HG03457 (cell line): ENCODE results near the gene SPACA1.
"Not testable (repeated sequence)": the region's sequence is repeated elsewhere in the genome, so short reads cannot be mapped to it uniquely, and the experiment has no call there.

Experiments
- ATAC-seq: cut with Tn5 transposase; IDR thresholded peaks from one replicate; pipeline ENCODE4 v1.9.1; 2021; ENCODE audit warnings: moderate number of reproducible peaks; ENCODE audit not compliant: unreplicated experiment

The SPACA1 gene, protein sequence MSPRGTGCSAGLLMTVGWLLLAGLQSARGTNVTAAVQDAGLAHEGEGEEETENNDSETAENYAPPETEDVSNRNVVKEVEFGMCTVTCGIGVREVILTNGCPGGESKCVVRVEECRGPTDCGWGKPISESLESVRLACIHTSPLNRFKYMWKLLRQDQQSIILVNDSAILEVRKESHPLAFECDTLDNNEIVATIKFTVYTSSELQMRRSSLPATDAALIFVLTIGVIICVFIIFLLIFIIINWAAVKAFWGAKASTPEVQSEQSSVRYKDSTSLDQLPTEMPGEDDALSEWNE

DNA sequence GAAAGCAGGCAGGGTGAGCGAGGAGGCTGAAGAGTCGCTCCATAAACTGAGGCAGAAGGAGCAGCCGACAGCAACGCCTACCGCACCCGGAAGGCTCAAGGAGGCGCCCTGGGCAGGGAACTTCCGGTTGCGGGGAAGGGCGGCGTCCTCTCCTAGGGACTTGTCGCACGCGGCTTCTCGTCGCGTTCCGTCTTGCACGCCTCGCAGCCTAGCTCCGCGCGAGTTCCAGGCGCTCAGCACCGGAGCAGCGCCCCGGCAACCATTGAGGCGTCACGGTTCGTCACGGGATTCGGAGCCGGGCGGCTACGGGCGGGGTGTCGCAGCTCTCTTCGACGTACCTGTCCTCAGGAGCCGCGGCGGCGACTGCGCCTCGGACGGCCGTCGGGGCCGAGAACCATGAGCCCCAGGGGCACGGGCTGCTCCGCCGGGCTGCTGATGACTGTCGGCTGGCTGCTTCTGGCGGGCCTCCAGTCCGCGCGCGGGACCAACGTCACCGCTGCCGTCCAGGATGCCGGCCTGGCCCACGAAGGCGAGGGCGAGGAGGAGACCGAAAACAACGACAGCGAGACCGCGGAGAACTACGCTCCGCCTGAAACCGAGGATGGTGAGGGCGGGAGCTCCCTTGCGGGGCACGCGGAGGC is at the start of gene SPACA1:
TSS of gene SPACA1 (plus strand) at position 332 of the 641 bp plus-strand sequence. CDS start at position 397, 65 bp downstream.
- no peak for ATAC-seq

DNA sequence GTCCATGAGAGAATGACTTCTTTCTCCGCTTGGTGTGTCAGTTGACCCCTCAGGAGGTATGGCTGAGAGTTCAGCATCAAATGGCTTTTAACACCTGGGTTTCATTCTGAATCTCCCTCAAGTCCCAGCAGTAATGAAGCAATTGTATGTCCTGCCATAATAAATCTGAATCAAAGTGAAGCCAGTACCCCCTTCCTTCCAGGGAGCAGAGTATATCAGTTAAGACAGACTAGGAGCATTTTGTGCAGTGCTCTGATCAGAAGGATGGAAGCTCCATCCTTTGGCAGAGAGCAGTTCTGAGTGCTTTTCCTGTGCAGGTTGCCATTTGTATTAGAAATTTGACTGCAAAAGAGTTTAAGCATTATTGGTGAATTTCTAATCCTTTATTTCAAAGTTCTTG is 46.9 kb upstream of the SPACA1 start:
- no peak for ATAC-seq

- ATAC-seq, result not testable (repeated sequence)
Observed at GRCh38 chr6:88001279-88001678, 46.4 kb upstream of the SPACA1 start.

GRCh38 chr6:88004707-88005106 is 42.9 kb upstream of the SPACA1 start:
- no peak for ATAC-seq

DNA sequence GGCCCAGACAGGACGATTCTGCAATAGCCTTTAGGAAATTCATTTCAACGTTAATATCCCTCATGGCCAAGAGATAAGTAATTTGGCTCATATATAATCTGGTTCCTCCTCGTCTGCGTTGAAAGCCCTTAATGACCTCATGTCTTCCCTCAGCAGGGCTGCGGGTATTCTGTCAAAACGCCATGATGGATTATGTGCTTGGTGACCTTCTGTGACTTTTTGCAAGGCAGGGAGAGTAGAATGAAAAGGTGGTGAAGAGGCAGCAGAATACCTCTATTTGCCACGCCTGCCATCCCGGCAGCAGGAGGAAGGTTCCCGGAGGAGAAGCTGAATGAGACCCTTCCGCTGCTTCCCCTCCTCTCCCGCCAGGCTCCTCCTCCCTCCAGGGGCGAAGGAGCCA is 41.1 kb upstream of the SPACA1 start:
- ATAC-seq, result no peak

DNA sequence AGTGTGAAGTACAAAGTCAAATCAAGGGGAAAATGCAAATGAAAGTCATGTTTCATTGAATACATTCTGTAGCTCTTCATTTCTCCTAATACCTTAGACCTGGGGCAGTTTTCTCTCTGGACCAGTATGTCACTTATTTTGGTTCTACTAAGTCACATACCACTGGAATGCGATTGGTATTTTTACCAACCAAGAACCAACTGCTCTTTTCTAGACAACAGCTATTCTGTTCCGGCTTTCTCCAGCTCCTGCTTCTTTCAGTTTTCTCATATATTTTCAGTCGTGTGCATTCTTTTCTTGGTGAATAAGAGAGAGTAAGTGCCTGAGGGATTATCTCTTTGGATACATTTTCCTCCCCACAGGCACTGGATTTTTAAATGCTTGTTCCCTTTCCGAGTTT is 39.2 kb upstream of the SPACA1 start:
- no peak for ATAC-seq

- no peak for ATAC-seq
Observed at GRCh38 chr6:88008831-88009231, 38.8 kb upstream of the SPACA1 start.

DNA sequence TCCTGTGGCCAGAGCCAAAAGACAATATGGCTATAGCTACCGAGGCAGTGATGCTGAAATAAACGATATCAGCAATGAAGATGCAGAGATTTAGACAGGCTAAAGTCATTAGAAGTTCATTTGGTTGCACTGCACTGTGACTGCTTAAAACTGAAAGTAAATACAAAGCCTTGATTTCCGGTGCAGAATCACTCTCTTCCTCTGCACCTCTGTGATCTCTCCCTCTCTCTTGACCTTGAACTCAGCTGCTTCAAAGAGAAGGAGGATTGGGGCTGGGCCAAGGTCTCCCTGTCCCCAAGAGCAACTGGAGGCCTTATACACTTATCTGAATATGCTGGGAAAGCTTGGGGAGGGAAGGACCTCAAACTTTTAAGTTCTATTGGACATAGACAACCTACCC is 34.6 kb upstream of the SPACA1 start:
- ATAC-seq, result no peak

DNA sequence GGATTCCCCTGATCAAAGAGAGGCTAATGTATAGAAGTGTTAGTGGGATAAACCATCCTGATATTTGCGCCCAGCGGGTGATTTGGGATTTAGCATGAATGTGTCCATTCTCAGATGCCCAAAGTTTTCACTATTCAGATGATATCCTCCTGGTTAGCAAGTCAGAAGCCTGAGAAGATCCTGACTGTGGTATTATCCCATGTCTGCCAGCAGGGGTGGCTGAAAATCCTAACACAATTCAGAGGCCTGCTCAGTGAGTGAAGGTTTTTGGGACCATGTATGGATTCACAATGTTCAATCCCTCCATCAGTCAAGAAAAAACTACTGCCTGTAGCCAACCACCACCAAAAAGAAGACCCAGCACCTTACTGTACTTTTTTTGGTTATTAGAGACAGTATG is 34.1 kb upstream of the SPACA1 start:
- no peak for ATAC-seq

DNA sequence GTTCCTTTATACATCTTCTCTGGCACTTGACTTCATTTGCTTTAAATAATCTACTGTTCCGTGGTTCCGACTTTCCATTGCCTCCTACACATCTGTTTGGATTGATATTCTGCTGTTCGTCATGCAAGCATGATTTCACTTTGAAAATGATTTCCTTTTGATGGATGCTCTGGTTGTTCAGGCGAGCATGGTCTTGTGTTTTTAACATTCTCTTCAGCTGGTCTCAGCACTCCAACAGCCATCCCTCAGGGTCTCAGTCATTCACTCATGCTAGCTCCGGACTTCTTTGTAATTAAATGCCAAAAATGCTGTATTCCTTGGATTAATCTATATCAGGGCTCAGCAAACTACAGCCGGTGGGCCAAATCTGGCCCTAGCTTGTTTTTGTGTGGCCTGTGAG is 27.2 kb upstream of the SPACA1 start:
- ATAC-seq, result no peak

- no peak for ATAC-seq
Observed at GRCh38 chr6:88024696-88025095, 22.9 kb upstream of the SPACA1 start.

- ATAC-seq, result no peak
Observed at GRCh38 chr6:88031550-88031949, 16.1 kb upstream of the SPACA1 start.

DNA sequence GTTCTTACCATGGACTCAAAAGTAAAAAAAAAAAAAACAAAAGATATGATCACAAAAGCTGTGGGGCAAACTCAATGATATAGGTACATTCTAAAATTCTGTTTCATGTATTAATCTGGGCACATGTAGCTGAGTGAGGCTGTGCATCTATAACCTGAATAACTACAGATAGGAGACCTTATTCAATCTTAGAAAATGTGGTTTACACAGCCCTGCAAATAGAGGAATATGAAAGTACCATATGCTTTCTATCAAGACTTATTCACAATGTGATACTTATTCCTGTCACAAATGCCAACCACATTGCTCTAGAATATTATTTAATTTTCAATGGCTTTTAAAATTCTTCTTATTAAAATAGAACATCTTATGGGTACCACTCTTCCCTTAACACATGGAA is 3.1 kb upstream of the SPACA1 start:
- no peak for ATAC-seq

GRCh38 chr6:88045521-88046136 is 2.0 kb upstream of the SPACA1 start:
- ATAC-seq, result no peak

GRCh38 chr6:88048578-88048977 is 937 bp downstream of the SPACA1 start:
- no peak for ATAC-seq

DNA sequence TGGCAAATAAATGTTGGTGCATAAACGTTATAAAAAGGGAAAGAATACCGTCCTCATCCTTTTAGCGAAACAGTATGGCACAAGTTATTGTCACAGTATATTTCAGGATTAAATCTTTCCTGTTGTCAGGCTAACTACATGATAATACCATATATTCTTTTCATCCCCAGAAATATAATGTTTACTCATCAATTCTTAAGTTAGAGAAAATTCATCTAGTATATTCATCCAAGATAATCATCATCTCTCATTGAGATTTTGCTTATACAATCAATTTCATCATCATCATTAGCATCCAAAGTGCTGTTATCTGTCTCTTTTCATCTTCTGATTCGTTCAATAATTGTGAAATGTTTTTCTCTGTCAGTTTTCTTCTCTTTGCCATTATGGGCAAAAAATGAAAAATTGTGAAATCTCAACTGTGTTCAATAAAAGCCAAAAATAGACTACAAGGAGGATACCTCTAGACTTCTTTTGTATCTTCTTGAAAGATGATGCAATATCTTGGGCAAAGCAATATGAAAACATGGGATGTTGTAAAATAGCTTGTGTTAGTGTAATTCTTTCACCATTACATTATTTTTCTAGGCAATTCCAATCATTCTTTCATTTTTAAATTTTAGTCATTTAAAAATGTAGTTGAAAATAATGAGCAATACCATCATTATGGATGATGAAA is 2.6 kb downstream of the SPACA1 start:
- ATAC-seq, result no peak

- no peak for ATAC-seq
Observed at GRCh38 chr6:88059191-88059590, 11.6 kb downstream of the SPACA1 start.

DNA sequence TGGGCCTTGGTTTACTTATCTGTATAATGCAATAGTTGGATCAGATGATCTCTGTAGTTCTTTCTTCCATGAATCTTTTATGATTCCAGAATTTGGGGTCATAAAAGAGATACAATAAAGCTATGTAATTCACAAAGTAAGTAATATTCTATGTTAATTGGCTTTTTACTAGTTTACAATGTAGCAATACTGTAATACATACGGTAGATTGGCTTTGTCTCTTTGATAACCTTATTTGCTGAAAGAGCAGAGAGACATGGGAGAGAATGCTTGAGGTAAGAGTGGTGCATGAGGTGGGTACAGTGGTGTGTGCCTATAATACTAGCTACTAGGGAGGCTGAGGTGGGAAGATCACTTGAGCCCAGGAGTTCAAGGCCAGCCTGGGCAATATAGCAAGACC is 14.7 kb downstream of the SPACA1 start:
- ATAC-seq, result no peak

DNA sequence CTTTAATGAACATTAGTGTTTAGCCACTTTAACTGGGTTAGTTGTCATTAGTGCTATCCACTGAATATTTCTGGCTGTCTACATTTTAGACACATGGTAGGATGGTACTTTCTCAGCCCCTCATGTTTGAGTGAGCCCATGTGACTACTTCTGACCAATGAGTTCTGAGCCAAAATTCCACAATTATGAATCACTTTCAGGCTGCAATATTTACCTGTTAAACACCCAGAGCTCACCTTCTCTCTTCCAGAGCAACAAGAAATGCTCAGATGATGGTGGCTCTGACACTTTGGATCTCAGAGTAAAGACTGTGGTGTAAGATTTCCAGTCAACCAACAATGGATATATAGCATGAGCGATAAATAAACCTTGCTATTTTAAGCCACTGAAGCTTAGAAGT is 24.8 kb downstream of the SPACA1 start:
- ATAC-seq, result no peak

- ATAC-seq, result no peak
Observed at GRCh38 chr6:88074791-88075190, 27.1 kb downstream of the SPACA1 start.

DNA sequence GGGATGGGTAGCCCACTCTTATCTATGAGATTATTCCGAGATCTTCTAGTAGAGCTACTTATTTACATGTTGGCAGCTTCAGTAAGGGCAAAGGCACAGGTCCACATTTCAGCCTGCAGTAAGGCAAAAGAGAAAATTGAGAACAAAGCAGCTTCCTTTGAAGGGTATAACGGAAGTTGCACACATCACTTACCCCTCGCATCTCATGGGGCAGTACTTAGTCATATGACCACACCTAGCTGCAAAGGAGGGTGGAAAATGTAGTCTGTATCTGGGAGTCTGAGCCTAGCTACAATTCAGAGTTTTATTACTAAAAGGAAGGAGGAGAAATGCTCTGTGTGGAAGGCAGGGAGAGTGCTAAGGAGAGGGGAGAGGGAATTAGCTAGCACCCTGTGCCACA is 29.7 kb downstream of the SPACA1 start:
- ATAC-seq, result no peak

DNA sequence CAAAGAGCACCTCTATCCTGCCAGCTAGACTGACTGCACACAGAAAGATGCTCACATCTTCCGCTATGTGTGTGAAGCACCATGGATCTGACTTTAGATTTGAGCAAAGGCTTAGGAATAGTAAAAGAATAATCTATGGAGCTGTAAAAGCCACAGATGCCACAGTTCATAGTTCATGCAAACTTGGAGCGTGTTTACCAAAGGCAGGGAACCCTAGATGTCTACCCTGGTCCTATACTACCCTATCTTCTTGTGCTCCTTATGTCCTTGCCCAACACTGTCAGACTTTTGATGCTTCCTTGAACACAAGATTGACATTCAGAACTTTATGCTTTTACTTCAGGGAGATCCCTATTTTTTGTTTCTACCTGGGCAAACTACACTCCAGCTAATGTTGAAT is 39.2 kb downstream of the SPACA1 start:
- no peak for ATAC-seq
